Activated naive CD4-positive, alpha-beta T cell treated with anti-CD3 and anti-CD28 coated beads for 36 hours (primary cell): ENCODE data around the gene RPLP2. TPM values are rescaled to one million over a fixed set of nuclear protein-coding genes. Genes with fewer than 3 reads are reported as not detected.

ENCODE experiments used
- CTCF ChIA-PET: fragments of 350-600 bp; sonication (Branson Sonifier 250); formaldehyde crosslinking; loops from one replicate; lab custom pipeline; 2021; ENCODE audit warnings: antibody characterized with exemption; lab: Charles Lee
- DNase-seq: peaks from one replicate; pipeline ENCODE4 v3.0.0-alpha.2; 2020
- H3K27ac Mint-ChIP-seq: one replicate; pipeline ENCODE4 v1.8.0; 2021; ENCODE audit warnings: mild to moderate bottlenecking, mixed read lengths
- H3K27me3 Mint-ChIP-seq: one replicate; pipeline ENCODE4 v1.8.0; 2021; ENCODE audit warnings: low read depth, mixed read lengths
- H3K36me3 Mint-ChIP-seq: one replicate; pipeline ENCODE4 v1.8.0; 2021; ENCODE audit warnings: low read depth, mixed read lengths
- H3K4me1 Mint-ChIP-seq: one replicate; pipeline ENCODE4 v1.8.0; 2021; ENCODE audit warnings: low read depth, mixed read lengths
- H3K4me3 Mint-ChIP-seq: one replicate; pipeline ENCODE4 v1.8.0; 2021; ENCODE audit warnings: mild to moderate bottlenecking, moderate library complexity, mixed read lengths
- H3K9me3 Mint-ChIP-seq: one replicate; pipeline ENCODE4 v1.8.0; 2021; ENCODE audit warnings: mixed read lengths
- intact Hi-C: fragments of 100-400 bp; cut with micrococcal nuclease; formaldehyde crosslinking; loops from one replicate; pipeline ENCODE4 v1.15.1; 2023
- total RNA-seq, 2 experiments: library from RNA; stranded (reverse); gene quantifications; one replicate each; pipeline ENCODE4 v1.2.3, GENCODE V29; 2021

RPLP2 gene
- total RNA-seq, 2 experiments from 2014 or later: 3,807 to 3,940 TPM

- peaks cover 3% of the 10 kb centered on the region for H3K36me3 Mint-ChIP-seq
- CTCF ChIA-PET: interaction anchor here (1.0 kb wide), 1 partner anchor 15 kb away, joined by 3 read pairs; no protein-coding TSS in a partner anchor
- no peaks in the 10 kb centered on the region for H3K27me3 Mint-ChIP-seq
- H3K9me3 Mint-ChIP-seq: no peaks in the 10 kb centered on the region
- peak; percentile 89 for DNase-seq
- H3K4me1 Mint-ChIP-seq: peaks cover 13% of the 10 kb centered on the region
- H3K27ac Mint-ChIP-seq: no peak overlapping the region
- H3K4me3 Mint-ChIP-seq: peak overlapping the region; percentile 75
- intact Hi-C loops: loop anchor here (1.0 kb wide), 2 partner anchors 10 to 23 kb away; partner anchors contain the start of gene RPLP2
Measured at GRCh38 chr11:819129-819931, 9.6 kb downstream of the RPLP2 start.

- Mint-ChIP-seq H3K27ac (peak overlapping the region; percentile 61), H3K27me3 (no peaks in the 10 kb centered on the region), H3K36me3 (peaks cover 5% of the 10 kb centered on the region), H3K4me1 (peaks cover 13% of the 10 kb centered on the region), H3K4me3 (peak overlapping the region; percentile 75), H3K9me3 (no peaks in the 10 kb centered on the region)
- CTCF ChIA-PET: interaction anchor here (1.0 kb wide), 1 partner anchor 14 kb away, joined by 3 read pairs; no protein-coding TSS in a partner anchor
- intact Hi-C loops: loop anchor here (1.0 kb wide), 4 partner anchors 10 to 24 kb away; partner anchors contain the start of genes POLR2L, RPLP2 and TSPAN4
- DNase-seq: peak; percentile 89
Measured at GRCh38 chr11:819943-820649, 10.3 kb downstream of the RPLP2 start.

GRCh38 chr11:820655-821511, 11.1 kb downstream of the RPLP2 start:
- peak overlapping the region; percentile 75 for H3K4me3 Mint-ChIP-seq
- CTCF ChIA-PET: no interaction called here
- intact Hi-C loops: loop anchor here (1.0 kb wide), 2 partner anchors 9 to 21 kb away; partner anchors contain the start of genes POLR2L and TSPAN4
- no peaks in the 10 kb centered on the region for H3K27me3 Mint-ChIP-seq
- H3K36me3 Mint-ChIP-seq: peaks cover 7% of the 10 kb centered on the region
- peaks cover 13% of the 10 kb centered on the region for H3K4me1 Mint-ChIP-seq
- H3K9me3 Mint-ChIP-seq: no peaks in the 10 kb centered on the region
- peak overlapping the region; percentile 61 for H3K27ac Mint-ChIP-seq
- DNase-seq: no peak

GRCh38 chr11:821512-822371, 12.0 kb downstream of the RPLP2 start:
- Mint-ChIP-seq H3K36me3 (peaks cover 7% of the 10 kb centered on the region), H3K27me3 (peaks cover 3% of the 10 kb centered on the region), H3K9me3 (no peaks in the 10 kb centered on the region), H3K27ac (no peak overlapping the region), H3K4me3 (no peak overlapping the region), H3K4me1 (peaks cover 17% of the 10 kb centered on the region)
- CTCF ChIA-PET: no interaction called here
- intact Hi-C loops: no loop called here
- DNase-seq: no peak

- Mint-ChIP-seq H3K4me1 (peaks cover 24% of the 10 kb centered on the region), H3K9me3 (no peaks in the 10 kb centered on the region), H3K27ac (no peak overlapping the region), H3K36me3 (peaks cover 7% of the 10 kb centered on the region), H3K27me3 (peaks cover 15% of the 10 kb centered on the region), H3K4me3 (no peak overlapping the region)
- intact Hi-C loops: no loop called here
- no peak for DNase-seq
- CTCF ChIA-PET: no interaction called here
Measured at GRCh38 chr11:823441-824291, 13.9 kb downstream of the RPLP2 start.

GRCh38 chr11:824292-824880, 14.6 kb downstream of the RPLP2 start:
- no peak overlapping the region for H3K4me3 Mint-ChIP-seq
- H3K27me3 Mint-ChIP-seq: peaks cover 22% of the 10 kb centered on the region
- no peaks in the 10 kb centered on the region for H3K9me3 Mint-ChIP-seq
- peaks cover 7% of the 10 kb centered on the region for H3K36me3 Mint-ChIP-seq
- H3K4me1 Mint-ChIP-seq: peaks cover 28% of the 10 kb centered on the region
- DNase-seq: no peak
- CTCF ChIA-PET: no interaction called here
- no peak overlapping the region for H3K27ac Mint-ChIP-seq
- intact Hi-C loops: no loop called here

- intact Hi-C loops: no loop called here
- peaks cover 34% of the 10 kb centered on the region for H3K4me1 Mint-ChIP-seq
- peaks cover 7% of the 10 kb centered on the region for H3K36me3 Mint-ChIP-seq
- CTCF ChIA-PET: no interaction called here
- no peak overlapping the region for H3K27ac Mint-ChIP-seq
- no peak for DNase-seq
- H3K27me3 Mint-ChIP-seq: peaks cover 27% of the 10 kb centered on the region
- H3K4me3 Mint-ChIP-seq: no peak overlapping the region
- no peaks in the 10 kb centered on the region for H3K9me3 Mint-ChIP-seq
Measured at GRCh38 chr11:824942-825341, 15.2 kb downstream of the RPLP2 start.

GRCh38 chr11:825366-826226, 15.8 kb downstream of the RPLP2 start:
- H3K9me3 Mint-ChIP-seq: no peaks in the 10 kb centered on the region
- peaks cover 27% of the 10 kb centered on the region for H3K27me3 Mint-ChIP-seq
- no peak overlapping the region for H3K27ac Mint-ChIP-seq
- CTCF ChIA-PET: no interaction called here
- no peak for DNase-seq
- H3K4me1 Mint-ChIP-seq: peaks cover 33% of the 10 kb centered on the region
- intact Hi-C loops: no loop called here
- H3K36me3 Mint-ChIP-seq: peaks cover 7% of the 10 kb centered on the region
- no peak overlapping the region for H3K4me3 Mint-ChIP-seq

GRCh38 chr11:826227-826621, 16.5 kb downstream of the RPLP2 start:
- Mint-ChIP-seq H3K27me3 (peaks cover 30% of the 10 kb centered on the region), H3K4me3 (no peak overlapping the region), H3K9me3 (no peaks in the 10 kb centered on the region), H3K36me3 (peaks cover 7% of the 10 kb centered on the region), H3K27ac (no peak overlapping the region), H3K4me1 (peaks cover 29% of the 10 kb centered on the region)
- CTCF ChIA-PET: no interaction called here
- no peak for DNase-seq
- intact Hi-C loops: no loop called here

GRCh38 chr11:826836-827145, 17.0 kb downstream of the RPLP2 start:
- peak overlapping the region; percentile 48 for H3K4me3 Mint-ChIP-seq
- CTCF ChIA-PET: no interaction called here
- no peak overlapping the region for H3K27ac Mint-ChIP-seq
- H3K27me3 Mint-ChIP-seq: peaks cover 35% of the 10 kb centered on the region
- peaks cover 7% of the 10 kb centered on the region for H3K36me3 Mint-ChIP-seq
- peaks cover 32% of the 10 kb centered on the region for H3K4me1 Mint-ChIP-seq
- intact Hi-C loops: no loop called here
- DNase-seq: no peak
- H3K9me3 Mint-ChIP-seq: no peaks in the 10 kb centered on the region
